Measurements from ENCODE around the gene PTPRG. TPM values are rescaled to one million over a fixed set of nuclear protein-coding genes. Genes with fewer than 3 reads are reported as not detected.

The PTPRG gene
- total RNA-seq, 6 experiments from 2014 or later, result 29.4 to 34.7 (median 32.7) TPM

GRCh38 chr3:61674596-61674995 lies 113.2 kb downstream of the PTPRG start:
- TF ChIP-seq CTCF (IDR thresholded peaks at IDR 0.05), result no peak
- Mint-ChIP-seq H3K27me3 (ENCODE audit: insufficient read depth) (no peaks in the 10 kb centered on the region), H3K36me3 (ENCODE audit: low read depth) (peaks cover 6% of the 10 kb centered on the region; the same call in 1 of the 2 replicates), H3K4me3 (no peak overlapping the region), H3K27ac (no peak overlapping the region), H3K9me3 (no peaks in the 10 kb centered on the region), H3K4me1 (ENCODE audit: low read depth) (peaks cover 23% of the 10 kb centered on the region)
- DNase-seq, result no peak

GRCh38 chr3:61679026-61679425 lies 117.7 kb downstream of the PTPRG start:
- H3K9me3 Mint-ChIP-seq, result no peaks in the 10 kb centered on the region
- TF ChIP-seq CTCF (IDR thresholded peaks at IDR 0.05), result no peak
- H3K36me3 Mint-ChIP-seq (ENCODE audit: low read depth), result no peaks in the 10 kb centered on the region; the same call in 1 of the 2 replicates
- no peaks in the 10 kb centered on the region for H3K27me3 Mint-ChIP-seq (ENCODE audit: insufficient read depth)
- H3K27ac Mint-ChIP-seq, result no peak overlapping the region
- H3K4me1 Mint-ChIP-seq (ENCODE audit: low read depth), result peaks cover 51% of the 10 kb centered on the region
- DNase-seq, result no peak
- no peak overlapping the region for H3K4me3 Mint-ChIP-seq

- Mint-ChIP-seq H3K27ac (no peak overlapping the region; the same call in 1 of the 2 replicates), H3K4me3 (no peak overlapping the region), H3K36me3 (ENCODE audit: low read depth) (no peaks in the 10 kb centered on the region; the same call in 1 of the 2 replicates), H3K4me1 (ENCODE audit: low read depth) (peaks cover 56% of the 10 kb centered on the region), H3K27me3 (ENCODE audit: insufficient read depth) (peaks cover 1% of the 10 kb centered on the region; the same call in 1 of the 2 replicates), H3K9me3 (no peaks in the 10 kb centered on the region)
- no peak for DNase-seq
- TF ChIP-seq CTCF (IDR thresholded peaks at IDR 0.05), result no peak
Observed at GRCh38 chr3:61680617-61681016, 119.2 kb downstream of the PTPRG start.

GRCh38 chr3:61681636-61682035 lies 120.3 kb downstream of the PTPRG start:
- H3K27me3 Mint-ChIP-seq (ENCODE audit: insufficient read depth), result peaks cover 1% of the 10 kb centered on the region; the same call in 1 of the 2 replicates
- no peak for DNase-seq
- no peak overlapping the region for H3K4me3 Mint-ChIP-seq
- H3K27ac Mint-ChIP-seq, result peak overlapping the region; percentile 67
- H3K4me1 Mint-ChIP-seq (ENCODE audit: low read depth), result peaks cover 67% of the 10 kb centered on the region
- TF ChIP-seq CTCF (IDR thresholded peaks at IDR 0.05), result no peak
- H3K9me3 Mint-ChIP-seq, result no peaks in the 10 kb centered on the region
- H3K36me3 Mint-ChIP-seq (ENCODE audit: low read depth), result no peaks in the 10 kb centered on the region; the same call in 1 of the 2 replicates

GRCh38 chr3:61682671-61683548 lies 121.5 kb downstream of the PTPRG start:
- Mint-ChIP-seq H3K4me3 (peak overlapping the region; percentile 40; the same call in 1 of the 2 replicates), H3K9me3 (no peaks in the 10 kb centered on the region), H3K27me3 (ENCODE audit: insufficient read depth) (peaks cover 1% of the 10 kb centered on the region; the same call in 1 of the 2 replicates), H3K4me1 (ENCODE audit: low read depth) (peaks cover 71% of the 10 kb centered on the region), H3K27ac (peak overlapping the region; percentile 95), H3K36me3 (ENCODE audit: low read depth) (no peaks in the 10 kb centered on the region; the same call in 1 of the 2 replicates)
- no peak for TF ChIP-seq CTCF (IDR thresholded peaks at IDR 0.05)
- peak; percentile 93 for DNase-seq
